ENCODE results near the gene TEX29.

TEX29 gene

DNA sequence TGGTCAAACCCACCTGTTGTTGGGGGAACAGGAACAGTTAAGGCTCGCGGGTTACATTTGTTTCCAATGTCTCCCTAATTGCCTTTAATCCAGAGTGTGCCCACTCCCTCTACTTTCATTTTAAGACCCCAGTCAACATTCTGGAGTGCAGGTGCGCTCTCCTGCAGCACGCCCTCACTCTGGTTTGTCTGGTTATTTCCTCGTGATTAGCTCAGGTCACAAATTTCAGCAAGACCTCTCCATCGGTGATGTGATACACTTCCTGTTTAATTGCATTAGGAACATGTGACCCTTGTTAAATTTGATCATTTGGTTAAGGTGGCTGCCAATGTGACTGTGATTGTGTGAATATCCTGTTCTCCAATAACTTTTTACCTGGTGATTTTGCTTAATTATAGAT lies 53.0 kb downstream of the TEX29 start:
- H3K9me3 ChIP-seq (ENCODE audit: low read length), result peaks cover 6% of the 10 kb centered on the region; the same call in 1 of the 2 replicates
- no peaks in the 10 kb centered on the region for H3K9me2 ChIP-seq (ENCODE audit: low read depth, low read length)

DNA sequence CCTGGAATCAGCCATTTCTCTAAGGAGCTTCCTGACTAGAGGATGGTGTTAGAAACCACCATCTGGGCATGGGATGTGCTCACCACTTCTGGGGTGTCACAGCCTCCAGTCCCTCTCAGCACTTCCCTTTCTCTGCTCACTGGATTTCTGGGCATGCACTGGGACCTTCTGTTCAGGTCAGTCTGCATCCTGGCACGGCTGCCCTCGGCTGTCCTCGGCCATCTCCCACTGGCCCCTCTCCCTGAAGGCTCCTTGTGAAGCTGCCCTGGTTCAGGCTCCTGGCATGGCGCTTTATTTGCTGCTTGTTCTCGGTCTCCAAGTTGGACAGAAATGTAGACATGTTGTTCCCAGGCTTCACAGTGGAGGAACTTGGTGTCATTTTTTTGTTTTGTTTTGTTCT lies 60.0 kb downstream of the TEX29 start:
- H3K27me3 ChIP-seq (ENCODE audit: insufficient read depth, low read length), result no peaks in the 10 kb centered on the region; the same call in 1 of the 2 replicates
- no peaks in the 10 kb centered on the region for H3K79me2 ChIP-seq (ENCODE audit: insufficient read depth, low read length)
- no peak overlapping the region for H3K4me3 ChIP-seq (ENCODE audit: low read depth, low read length, poor library complexity, severe bottlenecking)
- H3K4me2 ChIP-seq (ENCODE audit: low read length), result no peak overlapping the region
- TF ChIP-seq, protein P1, sequence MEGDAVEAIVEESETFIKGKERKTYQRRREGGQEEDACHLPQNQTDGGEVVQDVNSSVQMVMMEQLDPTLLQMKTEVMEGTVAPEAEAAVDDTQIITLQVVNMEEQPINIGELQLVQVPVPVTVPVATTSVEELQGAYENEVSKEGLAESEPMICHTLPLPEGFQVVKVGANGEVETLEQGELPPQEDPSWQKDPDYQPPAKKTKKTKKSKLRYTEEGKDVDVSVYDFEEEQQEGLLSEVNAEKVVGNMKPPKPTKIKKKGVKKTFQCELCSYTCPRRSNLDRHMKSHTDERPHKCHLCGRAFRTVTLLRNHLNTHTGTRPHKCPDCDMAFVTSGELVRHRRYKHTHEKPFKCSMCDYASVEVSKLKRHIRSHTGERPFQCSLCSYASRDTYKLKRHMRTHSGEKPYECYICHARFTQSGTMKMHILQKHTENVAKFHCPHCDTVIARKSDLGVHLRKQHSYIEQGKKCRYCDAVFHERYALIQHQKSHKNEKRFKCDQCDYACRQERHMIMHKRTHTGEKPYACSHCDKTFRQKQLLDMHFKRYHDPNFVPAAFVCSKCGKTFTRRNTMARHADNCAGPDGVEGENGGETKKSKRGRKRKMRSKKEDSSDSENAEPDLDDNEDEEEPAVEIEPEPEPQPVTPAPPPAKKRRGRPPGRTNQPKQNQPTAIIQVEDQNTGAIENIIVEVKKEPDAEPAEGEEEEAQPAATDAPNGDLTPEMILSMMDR (IDR thresholded peaks at IDR 0.05; ENCODE audit: low read length), result no peak
- TF ChIP-seq EZH2 (IDR thresholded peaks at IDR 0.05; ENCODE audit: borderline replicate concordance, low read length), result no peak
- no peaks in the 10 kb centered on the region for H3F3A ChIP-seq (ENCODE audit: insufficient read depth, low read length)
- H3K9me3 ChIP-seq (ENCODE audit: low read length), result no peaks in the 10 kb centered on the region
- H4K20me1 ChIP-seq (ENCODE audit: insufficient read depth, low read length), result no peaks in the 10 kb centered on the region
- H3K36me3 ChIP-seq (ENCODE audit: insufficient read depth, low read length), result no peaks in the 10 kb centered on the region
- no peak overlapping the region for H3K27ac ChIP-seq (ENCODE audit: low read depth, low read length, poor library complexity, severe bottlenecking)
- no peaks in the 10 kb centered on the region for H3K4me1 ChIP-seq (ENCODE audit: insufficient read depth, low read length, severe bottlenecking)
- no peaks in the 10 kb centered on the region for H3K9me2 ChIP-seq (ENCODE audit: low read depth, low read length)
- H2AFZ ChIP-seq (ENCODE audit: low read length), result no peak overlapping the region
- H3K9ac ChIP-seq (ENCODE audit: low read length), result no peak overlapping the region

More for the DNA sequence above, 53.0 kb downstream of the TEX29 start:
- Histone ChIP-seq H3K27me3 (ENCODE audit: insufficient read depth, low read length) (peaks cover 6% of the 10 kb centered on the region; the same call in 1 of the 2 replicates), H3K9ac (ENCODE audit: low read length) (no peak overlapping the region), H3K79me2 (ENCODE audit: insufficient read depth, low read length) (no peaks in the 10 kb centered on the region), H2AFZ (ENCODE audit: low read length) (no peak overlapping the region), H3K36me3 (ENCODE audit: insufficient read depth, low read length) (no peaks in the 10 kb centered on the region; the same call in 1 of the 2 replicates), H3F3A (ENCODE audit: insufficient read depth, low read length) (no peaks in the 10 kb centered on the region), H3K4me1 (ENCODE audit: insufficient read depth, low read length, severe bottlenecking) (no peaks in the 10 kb centered on the region), H3K27ac (ENCODE audit: low read depth, low read length, poor library complexity, severe bottlenecking) (no peak overlapping the region), H4K20me1 (ENCODE audit: insufficient read depth, low read length) (no peaks in the 10 kb centered on the region), H3K4me3 (ENCODE audit: low read depth, low read length, poor library complexity, severe bottlenecking) (no peak overlapping the region), H3K4me2 (ENCODE audit: low read length) (no peak overlapping the region)
- TF ChIP-seq EZH2 (IDR thresholded peaks at IDR 0.05; ENCODE audit: borderline replicate concordance, low read length), result no peak
- TF ChIP-seq, protein P1 (IDR thresholded peaks at IDR 0.05; ENCODE audit: low read length), result no peak

DNA sequence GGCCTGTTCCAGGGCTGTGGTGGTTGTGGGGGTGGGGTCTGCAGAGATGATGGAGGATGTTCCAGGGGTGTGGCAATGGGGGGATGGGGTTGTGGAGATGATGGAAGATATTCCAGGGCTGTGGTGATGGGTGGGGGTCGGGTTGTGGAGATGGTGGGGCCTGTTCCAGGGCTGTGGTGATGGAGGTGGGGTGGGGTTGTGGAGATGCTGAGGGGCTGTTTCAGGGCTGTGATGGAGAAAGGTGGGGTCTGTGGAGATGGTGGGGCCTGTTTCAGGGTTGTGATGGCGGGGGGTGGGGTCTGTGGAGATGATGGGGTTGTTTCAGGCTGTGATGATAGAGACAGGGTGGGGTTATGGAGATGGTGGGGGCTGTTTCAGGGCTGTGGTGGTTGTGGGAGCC lies 62.0 kb downstream of the TEX29 start:
- Histone ChIP-seq H3K27ac (ENCODE audit: low read depth, low read length, poor library complexity, severe bottlenecking) (no peak overlapping the region), H4K20me1 (ENCODE audit: insufficient read depth, low read length) (no peaks in the 10 kb centered on the region), H3K79me2 (ENCODE audit: insufficient read depth, low read length) (no peaks in the 10 kb centered on the region)

More for the DNA sequence above, 62.0 kb downstream of the TEX29 start:
- H3K36me3 ChIP-seq (ENCODE audit: insufficient read depth, low read length), result no peaks in the 10 kb centered on the region
- H3K9me2 ChIP-seq (ENCODE audit: low read depth, low read length), result no peaks in the 10 kb centered on the region
- no peaks in the 10 kb centered on the region for H3K9me3 ChIP-seq (ENCODE audit: low read length)
- H3K4me2 ChIP-seq (ENCODE audit: low read length), result no peak overlapping the region
- TF ChIP-seq, protein P1 (IDR thresholded peaks at IDR 0.05; ENCODE audit: low read length), result no peak
- no peak overlapping the region for H3K9ac ChIP-seq (ENCODE audit: low read length)
- H3K27me3 ChIP-seq (ENCODE audit: insufficient read depth, low read length), result peaks cover 7% of the 10 kb centered on the region; the same call in 1 of the 2 replicates
- no peaks in the 10 kb centered on the region for H3K4me1 ChIP-seq (ENCODE audit: insufficient read depth, low read length, severe bottlenecking)
- H2AFZ ChIP-seq (ENCODE audit: low read length), result no peak overlapping the region
- no peak overlapping the region for H3K4me3 ChIP-seq (ENCODE audit: low read depth, low read length, poor library complexity, severe bottlenecking)
- H3F3A ChIP-seq (ENCODE audit: insufficient read depth, low read length), result no peaks in the 10 kb centered on the region

Measured in OCI-LY1 (cell line).